GM21619 (cell line): Measurements from ENCODE around the gene CNBP.
A peak's percentile ranks its signal among the peaks of the same experiment; 100 is the strongest.
"Not testable (repeated sequence)": the region's sequence is repeated elsewhere in the genome, so short reads cannot be mapped to it uniquely, and the experiment has no call there.

ENCODE experiments used
- ATAC-seq: cut with Tn5 transposase; IDR thresholded peaks from one replicate; pipeline ENCODE4 v1.9.1; 2021; ENCODE audit not compliant: unreplicated experiment

The CNBP gene

DNA sequence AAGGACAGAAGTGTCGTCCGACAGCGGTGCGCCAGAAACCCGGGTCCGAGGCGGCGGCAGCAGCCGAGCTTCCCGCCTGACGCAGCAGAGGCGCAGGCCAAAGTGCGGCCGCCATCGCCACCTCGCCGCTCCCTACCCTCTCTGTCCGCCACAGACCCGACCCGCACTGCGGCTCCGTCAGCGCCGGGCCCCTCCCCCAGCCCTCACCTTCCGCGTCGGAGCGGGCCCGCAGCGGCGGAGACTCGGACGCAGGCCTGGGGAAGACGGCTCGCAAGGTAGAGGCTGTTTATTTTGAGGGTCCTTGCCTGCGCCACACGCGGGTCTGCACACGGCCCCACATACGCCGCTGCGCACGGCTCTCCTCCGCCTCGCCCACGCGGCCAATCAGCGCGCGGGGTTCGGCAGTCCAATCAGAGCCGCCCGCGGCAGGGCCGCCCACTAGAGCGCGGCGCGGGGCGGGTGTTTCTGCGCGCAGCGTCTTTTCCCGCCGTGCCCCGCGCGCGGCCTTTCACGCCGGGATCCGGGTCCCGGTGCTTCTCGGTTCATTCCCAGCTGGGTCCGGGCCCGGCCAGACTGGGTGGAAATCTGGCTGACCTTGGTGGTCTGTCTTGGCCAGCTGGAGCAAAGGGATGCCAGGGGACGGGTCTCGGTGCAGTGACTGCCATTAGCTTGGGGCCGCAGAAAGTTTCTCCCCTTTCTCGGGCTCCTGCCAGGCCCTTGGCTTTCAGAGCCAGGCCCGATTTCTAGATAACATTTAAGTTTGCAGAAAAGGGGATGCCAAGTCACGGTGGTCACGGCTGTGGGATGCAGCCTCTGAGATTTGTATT is at the start of gene CNBP:
TSS of gene CNBP (minus strand) at position 328 of the 827 bp plus-strand sequence. CDS start 12,139 bp downstream, outside the sequence.
- ATAC-seq = peak; percentile 91

DNA sequence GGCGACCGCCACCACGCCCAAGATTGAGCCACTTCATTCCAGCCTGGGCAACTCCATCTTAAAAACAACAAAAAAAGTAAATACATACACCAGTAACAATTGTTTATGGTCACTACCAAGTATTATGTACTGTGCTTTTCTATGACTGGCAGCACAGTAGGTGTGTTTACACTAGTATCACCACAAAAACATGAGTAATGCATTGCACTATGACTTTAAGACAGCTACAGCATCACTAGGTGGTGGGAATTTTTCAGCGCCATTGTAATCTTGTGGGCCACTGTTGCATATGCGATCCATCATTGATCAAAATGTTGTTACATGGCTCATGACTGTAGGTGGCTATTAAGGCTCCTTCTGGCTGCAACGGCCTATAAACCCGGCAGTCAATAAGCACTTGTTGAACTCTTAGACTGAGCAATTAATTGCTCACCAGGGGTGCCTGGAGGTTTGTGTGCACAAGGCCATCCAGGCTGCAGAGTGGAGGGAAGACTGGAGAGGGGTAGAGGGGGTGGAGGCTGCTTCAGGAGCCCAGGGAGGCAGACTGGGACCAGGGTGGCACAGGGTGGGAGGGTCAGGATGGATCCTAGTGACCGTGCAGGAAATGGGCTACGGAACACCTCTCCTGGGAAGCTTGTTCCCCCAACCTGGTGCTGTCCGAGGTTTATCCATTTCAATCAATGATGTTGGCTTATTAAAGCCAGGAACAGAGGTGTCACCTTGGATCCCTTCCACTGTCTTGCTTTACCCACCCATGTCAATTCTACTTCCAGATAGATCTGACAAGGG is 47.8 kb upstream of the CNBP start:
- no peak for ATAC-seq

DNA sequence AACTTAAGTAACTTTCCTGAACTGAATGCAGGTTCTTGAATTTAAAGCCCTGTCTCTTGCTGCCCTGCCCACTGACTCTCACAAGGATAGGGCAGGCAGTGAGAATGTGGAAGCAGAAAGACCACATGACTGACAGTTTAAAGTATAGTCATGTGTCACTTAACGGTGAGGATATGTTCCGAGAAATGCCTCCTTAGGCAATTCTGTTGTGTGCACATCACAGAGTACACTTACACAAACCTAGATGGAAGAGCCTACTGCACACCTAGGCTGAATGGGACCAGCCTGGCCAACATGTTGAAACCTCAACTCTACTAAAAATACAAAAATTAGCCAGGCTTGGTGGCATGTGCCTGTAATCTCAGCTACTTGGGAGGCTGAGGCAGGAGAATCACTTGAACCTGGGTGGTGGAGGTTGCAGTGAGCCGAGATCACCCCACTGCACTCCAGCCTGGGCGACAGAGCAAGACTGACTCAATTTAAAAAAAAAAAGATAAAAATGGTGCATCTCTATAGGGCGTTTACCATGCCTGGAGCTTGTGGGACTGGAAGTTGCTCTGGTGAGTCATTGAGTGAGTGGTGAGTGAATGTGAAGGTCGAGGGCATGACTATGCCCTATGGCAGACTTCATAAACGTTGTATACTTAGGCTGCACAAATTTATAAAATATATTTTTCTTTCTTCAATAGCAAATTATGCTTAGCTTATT is 46.8 kb upstream of the CNBP start:
- ATAC-seq = no peak

DNA sequence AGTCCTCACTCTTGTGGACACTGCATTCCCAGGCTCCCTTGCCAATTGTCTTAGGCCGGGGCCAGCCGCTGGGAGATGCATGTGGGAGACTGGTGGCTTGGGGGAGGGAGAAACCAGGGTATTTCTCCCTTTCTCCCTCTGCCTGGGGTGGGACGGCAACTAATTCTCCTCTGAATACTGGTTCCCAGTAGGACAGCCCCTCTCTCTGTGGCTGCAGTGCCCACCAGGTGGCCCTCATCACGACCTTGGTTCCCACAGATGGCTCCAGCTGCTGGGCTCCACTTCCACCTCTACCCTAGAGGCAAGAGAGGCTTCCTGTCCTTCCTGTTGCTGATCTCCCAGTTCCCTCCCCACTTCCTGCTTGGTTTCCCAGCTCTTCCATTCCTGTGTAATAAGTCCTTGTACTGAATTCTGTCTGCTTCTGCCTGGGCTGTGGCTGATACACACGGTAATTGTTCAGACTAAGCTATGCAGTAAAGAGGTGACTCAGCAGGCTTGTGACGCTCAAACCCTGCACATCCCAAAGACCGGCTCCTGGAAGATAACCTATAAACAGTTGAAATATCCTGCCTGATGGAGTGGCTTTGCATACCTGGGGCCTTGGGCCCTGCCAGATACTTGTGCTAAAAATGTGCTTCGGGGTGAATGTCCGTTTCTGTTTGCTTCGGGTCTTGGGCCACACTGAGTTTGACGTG is 45.3 kb upstream of the CNBP start:
- no peak for ATAC-seq

DNA sequence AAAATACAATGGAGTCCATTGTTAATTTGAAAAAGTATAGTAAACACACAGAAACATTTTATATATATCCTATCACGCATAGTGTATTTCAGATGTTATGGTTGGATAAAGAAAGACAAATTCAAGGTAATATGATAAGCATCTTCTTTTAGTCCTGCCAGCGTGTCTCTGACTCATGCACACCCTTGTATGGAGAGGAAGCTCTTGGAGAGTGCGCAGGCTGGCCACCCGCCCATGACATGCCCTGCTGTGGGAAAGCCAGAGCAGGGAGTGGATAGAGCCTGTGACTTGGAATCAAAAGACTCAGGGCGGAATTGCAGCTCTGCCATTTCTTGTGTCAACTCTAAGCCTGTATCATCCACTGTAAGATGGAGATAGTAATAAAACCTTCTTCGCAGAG is 42.7 kb upstream of the CNBP start:
- ATAC-seq = no peak

DNA sequence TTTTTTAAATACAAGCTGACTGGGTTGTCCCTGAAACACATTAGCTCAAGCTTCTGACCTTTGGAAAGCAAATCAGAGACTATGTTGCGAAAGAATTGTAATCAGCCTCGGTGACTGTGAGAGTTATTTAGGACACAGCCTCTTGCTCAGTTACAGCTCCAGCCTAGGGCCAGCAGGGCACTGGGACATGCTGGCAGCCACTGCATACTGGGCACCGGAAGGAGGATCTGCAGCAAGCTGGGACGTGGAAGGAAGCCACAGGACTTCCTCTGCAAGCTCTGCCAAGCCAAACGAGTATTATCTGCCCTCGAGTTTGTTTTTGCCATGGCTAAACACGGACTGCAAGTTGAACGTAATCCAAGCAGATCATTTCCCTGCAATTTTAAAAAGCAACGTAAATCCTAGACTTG is 41.3 kb upstream of the CNBP start:
- ATAC-seq = no peak

DNA sequence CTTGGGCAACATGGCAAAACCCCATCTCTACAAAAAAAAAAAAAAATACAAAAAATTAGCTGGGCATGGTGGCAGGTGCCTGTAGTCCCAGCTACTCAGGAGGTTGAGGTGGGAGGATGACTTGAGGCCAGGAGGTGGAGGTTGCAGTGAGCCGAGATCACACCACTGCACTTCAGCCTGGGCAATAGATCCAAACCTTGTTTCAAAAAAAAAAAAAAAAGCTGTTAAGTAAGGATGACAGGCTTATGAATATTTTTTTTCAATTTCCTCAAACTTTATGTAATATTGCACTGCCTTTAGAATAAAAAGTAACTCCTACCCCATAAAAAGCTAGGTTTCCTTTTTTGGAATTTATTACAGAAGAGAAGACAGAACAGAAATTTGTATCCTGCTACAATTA is 40.7 kb upstream of the CNBP start:
- not testable (repeated sequence) for ATAC-seq

DNA sequence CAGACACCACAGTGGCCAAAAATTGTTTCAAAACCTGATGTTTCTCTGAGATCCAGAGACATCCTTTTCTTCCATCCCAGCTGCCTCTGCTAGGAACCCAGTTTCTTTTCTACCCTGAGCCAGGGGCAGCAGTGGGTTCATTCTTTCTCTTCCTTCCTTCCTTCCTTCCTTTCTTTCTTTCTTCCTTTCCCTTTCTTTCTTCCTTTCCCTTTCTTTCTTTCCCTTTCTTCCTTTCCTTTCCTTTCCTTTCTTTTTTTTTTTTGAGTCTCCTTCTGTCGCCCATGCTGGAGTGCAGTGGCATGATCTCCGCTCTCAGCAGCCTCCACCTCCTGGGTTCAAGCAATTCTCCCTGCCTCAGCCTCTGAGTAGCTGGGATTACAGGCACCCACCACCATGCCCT is 35.0 kb upstream of the CNBP start:
- no peak for ATAC-seq

DNA sequence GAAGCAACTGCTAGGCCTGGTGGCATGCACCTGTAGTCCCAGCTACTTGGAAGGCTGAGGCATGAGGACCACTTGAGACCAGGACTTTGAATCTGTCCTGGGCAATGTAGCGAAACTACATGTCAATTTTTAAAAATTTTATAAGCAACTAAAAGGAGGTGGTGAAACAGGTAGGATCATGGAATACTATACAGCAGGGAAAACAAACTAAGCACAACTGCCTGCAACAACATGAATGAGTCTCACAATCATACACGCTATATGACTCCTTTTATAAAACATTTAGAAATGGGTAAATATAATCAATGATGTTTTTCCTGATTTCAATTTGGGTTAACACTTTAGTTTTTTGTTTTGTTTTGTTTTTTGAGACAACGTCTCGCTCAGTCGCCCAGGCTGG is 29.5 kb upstream of the CNBP start:
- ATAC-seq = no peak

DNA sequence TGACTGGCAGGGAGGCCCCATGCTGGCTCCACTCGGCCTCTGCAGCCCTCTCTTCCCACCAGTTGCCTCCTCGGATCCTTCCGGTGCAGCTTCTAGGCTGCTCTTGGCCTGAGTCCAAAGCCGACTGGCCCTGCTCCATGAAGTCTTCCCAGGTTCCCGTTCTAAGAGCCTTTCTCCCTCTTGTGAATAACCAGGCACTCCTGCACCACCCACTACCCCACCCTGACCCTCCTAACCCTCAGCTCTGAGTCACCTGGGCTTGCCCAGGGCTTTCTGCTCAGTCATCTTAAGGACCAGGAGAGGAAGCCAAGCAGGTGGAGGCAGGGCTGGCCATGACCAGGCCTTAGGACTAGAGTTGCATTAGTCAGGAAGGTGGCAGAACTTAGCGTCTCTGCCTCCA is 28.1 kb upstream of the CNBP start:
- no peak for ATAC-seq

DNA sequence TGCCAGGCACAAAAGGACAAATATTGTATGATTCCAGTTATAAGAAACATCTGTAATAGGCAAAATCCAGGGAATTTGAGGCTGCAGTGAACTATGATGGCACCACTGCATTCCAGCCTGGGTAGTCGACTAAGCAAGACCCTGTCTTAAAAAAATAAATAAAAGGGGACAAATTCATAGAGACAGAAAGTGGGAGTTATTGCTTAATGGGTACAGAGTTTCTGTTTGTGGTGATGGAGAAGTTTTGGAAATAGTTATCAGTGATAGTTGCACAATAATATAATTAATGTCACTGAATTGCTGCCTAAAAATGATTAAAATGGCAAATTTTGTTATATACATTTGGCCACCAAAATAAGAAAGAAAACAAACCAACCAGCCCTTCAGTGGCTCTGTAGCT is 27.6 kb upstream of the CNBP start:
- ATAC-seq = no peak

DNA sequence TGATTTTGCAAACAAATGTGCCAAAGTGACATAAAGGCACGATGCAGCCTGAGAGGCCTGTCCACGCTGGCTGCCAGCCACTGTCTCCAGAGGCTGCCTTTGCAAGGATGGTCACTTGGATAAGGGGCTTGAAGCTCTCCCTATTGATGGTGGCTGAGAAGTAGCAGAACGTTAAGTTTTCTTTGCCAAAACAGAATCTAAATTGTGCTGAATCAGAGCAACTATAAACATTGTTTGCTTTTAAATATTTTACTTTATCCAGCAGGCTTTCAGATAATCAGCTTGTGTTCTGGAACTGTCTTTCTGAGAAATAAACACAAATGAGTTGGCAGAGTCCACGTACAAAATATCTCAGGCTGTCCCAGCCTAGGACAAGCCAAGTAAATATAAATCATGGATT is 23.8 kb upstream of the CNBP start:
- no peak for ATAC-seq

DNA sequence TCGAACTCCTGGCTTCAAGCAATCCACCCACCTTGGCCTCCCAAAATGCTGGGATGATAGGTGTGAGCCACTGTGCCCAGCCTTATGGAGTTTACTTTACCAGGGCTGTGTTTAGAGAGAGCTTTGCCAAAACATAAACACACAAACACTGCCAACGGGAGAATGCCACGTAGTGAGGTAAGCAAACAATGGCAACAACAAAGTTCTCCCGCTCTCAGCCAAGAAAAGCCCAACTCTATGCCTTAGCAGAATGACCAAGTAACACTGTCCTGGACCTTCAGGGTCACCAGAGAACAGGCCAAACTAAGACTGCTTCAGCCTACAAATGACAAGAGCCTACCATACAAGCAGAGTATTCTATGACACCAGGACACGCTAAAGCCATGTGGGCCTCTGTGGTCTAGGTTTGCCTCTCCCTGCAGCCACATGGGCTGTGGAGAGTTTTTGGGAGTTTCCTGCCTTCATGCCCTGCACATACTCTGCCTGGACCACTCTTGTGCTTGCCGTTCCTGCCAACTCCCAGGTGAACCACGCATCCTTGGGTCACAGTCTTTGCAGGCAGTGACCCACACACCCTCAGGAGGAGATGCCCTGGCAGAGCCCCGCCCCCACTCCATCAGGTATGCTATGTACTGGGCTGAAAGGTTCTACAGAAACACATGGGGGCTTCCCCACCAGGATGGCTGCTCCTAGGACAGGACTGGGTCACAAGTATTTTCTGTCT is 21.6 kb upstream of the CNBP start:
- no peak for ATAC-seq

DNA sequence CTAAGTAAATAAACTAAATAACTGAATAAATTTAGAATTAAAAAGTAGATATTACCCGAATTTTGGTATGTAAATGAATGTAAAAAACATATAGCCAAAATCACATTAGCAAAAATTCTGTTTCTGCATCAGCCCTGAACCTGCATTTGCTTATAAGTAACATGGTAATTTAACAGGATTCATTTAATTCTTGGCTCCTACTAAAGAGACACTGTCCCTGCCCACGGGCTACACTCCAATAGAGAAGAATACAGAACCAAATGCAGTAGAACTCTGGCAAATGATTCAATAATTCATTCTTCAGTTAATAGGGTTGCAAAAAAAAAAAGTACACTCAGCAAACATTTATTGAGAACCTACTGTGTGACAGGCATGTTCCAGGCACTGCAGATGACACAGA is 20.8 kb upstream of the CNBP start:
- ATAC-seq = no peak

DNA sequence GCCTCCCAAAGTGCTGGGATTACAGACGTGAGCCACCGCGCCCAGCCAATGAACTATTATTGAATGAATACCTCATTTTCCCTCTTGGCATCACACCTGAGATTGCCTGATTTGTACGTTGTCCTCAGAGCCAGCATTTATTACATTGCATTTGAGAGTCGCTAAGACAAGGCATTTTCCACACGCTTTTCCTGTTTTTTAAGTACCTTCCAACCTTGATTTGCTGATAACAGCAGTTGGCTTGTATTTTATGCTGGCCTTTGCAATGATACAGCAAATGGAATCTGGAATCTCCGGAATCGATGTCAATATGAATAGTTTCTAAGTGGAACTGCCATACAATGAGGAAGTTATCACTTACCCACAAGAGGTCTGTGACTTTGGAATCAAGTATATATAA is 15.7 kb upstream of the CNBP start:
- ATAC-seq = no peak

DNA sequence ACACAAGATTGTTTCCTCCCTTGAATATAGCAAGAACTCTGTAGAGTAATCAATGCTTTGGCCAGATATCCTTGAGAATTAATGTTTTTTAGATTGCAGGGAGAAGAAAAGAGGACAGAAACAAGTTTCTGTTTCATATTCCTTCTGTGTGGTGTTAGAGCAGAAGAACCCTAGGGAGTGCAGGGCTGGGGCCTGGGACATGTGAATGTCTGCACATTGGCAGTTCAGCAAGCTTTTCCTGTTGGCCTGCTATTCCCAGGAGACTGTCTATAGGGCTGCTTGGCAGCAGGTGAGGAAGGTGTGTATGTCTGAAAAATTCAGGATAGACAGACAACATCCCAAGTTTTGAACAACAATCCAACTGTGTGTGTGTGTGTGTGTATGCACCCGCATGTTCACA is 13.6 kb upstream of the CNBP start:
- ATAC-seq = no peak

DNA sequence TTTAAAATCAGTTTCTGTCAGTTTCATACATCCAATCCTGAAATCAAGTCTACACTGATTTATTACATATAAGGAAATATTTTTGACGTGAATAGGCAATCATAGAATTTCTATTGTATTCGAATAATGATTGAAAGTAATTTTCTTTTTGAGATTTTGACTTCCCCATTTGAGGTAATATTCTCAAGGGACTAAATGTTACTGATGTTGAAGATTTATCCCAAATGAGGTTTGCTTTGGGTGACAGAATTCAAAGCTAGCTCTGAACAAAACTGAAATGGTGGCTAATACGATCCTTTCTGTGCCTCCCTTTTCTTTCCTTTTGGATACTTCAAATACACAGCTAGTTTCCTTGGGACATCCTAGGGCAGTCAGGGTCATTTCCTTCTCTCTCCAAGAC is 12.9 kb upstream of the CNBP start:
- no peak for ATAC-seq

DNA sequence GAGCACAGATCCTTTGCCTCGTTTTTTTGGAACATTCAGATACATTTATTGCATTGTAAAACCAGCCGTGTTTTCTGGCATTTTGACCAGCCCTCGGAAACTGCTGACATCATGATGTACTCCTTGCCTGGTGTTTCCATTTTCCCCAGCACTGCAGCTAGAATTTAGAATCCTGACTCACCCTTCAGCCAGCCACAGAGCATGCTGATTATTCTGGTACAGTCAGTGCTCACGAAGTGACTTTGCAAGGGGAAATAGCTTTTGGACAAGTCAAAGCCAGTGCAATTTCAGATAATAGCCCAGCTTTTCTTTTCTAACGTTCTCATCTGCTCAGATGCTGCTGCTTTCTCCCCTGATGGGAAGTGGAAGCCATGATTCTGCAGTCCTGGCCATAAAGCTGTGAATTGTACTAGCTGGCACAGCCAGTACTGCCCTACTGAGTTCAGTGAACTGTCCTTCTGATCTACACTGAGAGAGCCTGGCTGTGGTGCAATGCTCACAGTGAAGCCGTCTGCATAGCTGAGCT is 12.1 kb upstream of the CNBP start:
- ATAC-seq = no peak

DNA sequence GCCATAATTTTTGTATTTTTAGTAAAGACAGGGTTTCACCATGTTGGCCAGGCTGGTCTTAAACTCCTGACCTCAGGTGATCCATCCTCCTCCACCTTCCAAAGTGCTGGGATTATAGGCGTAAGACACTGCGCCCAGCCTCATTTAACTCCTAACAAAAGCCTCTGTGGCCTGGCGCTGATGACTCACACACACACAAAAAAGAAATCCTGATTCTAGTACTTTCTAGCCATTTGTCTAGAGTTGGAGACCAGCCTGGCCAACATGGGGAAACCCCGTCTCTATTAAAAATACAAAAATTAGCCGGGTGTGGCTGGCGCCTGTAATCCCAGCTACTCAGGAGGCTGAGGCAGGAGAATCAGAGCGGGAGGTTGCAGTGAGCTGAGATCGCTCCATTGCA is 6.1 kb upstream of the CNBP start:
- not testable (repeated sequence) for ATAC-seq

DNA sequence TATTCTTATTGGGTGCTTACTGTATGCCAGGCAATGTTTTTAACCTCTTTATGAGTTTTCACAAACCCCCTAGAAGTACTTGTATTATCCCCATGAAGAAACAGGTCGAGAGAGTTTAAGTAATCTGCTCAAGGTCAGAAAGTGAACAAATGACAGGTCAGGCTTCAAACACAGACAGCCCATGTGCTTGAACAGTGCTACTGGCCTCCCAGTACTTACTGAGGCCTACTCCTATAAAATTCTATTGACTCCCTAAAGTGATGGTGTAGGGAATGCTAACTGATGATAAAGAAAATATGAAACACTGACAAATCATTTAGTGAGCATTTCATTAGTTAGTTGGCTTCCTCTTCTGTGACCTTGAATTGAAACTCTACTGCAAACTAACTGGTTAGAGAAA is 4.2 kb upstream of the CNBP start:
- no peak for ATAC-seq
